Activated gamma-delta T cell treated with anti-CD3 and anti-CD28 coated beads, Interleukin-2, amount 50 U/mL, for 16 hours (primary cell): ENCODE results near the gene NHSL1.
A peak's percentile ranks its signal among the peaks of the same experiment; 100 is the strongest.

Source experiments
- DNase-seq: peaks from one replicate; pipeline ENCODE4 v3.0.0-alpha.2; 2020; ENCODE audit warnings: low read depth

The NHSL1 gene

GRCh38 chr6:138522611-138523010 is 23.3 kb upstream of the NHSL1 start:
- DNase-seq, result no peak

- no peak for DNase-seq
Observed at GRCh38 chr6:138521790-138522189, 22.5 kb upstream of the NHSL1 start.

GRCh38 chr6:138520463-138520862 is 21.2 kb upstream of the NHSL1 start:
- DNase-seq, result no peak

GRCh38 chr6:138518054-138518453 is 18.8 kb upstream of the NHSL1 start:
- no peak for DNase-seq

- DNase-seq, result peak; percentile 28
Observed at GRCh38 chr6:138517635-138518034, 18.3 kb upstream of the NHSL1 start.

- DNase-seq, result no peak
Observed at GRCh38 chr6:138515657-138516248, 16.5 kb upstream of the NHSL1 start.

- DNase-seq, result no peak
Observed at GRCh38 chr6:138514860-138515540, 15.7 kb upstream of the NHSL1 start.

GRCh38 chr6:138512609-138513008 is 13.3 kb upstream of the NHSL1 start:
- no peak for DNase-seq

GRCh38 chr6:138510093-138510492 is 10.8 kb upstream of the NHSL1 start:
- no peak for DNase-seq

GRCh38 chr6:138509371-138509770 is 10.1 kb upstream of the NHSL1 start:
- no peak for DNase-seq

GRCh38 chr6:138508676-138508988 is 9.3 kb upstream of the NHSL1 start:
- no peak for DNase-seq

GRCh38 chr6:138507977-138508675 is 8.8 kb upstream of the NHSL1 start:
- no peak for DNase-seq

- DNase-seq, result no peak
Observed at GRCh38 chr6:138504764-138505689, 5.7 kb upstream of the NHSL1 start.

- DNase-seq, result no peak
Observed at GRCh38 chr6:138503881-138504680, 4.8 kb upstream of the NHSL1 start.

GRCh38 chr6:138502546-138502945 is 3.3 kb upstream of the NHSL1 start:
- DNase-seq, result no peak

- DNase-seq, result no peak
Observed at GRCh38 chr6:138500867-138501446, 1.7 kb upstream of the NHSL1 start.

GRCh38 chr6:138500045-138500665 is 861 bp upstream of the NHSL1 start:
- no peak for DNase-seq

- no peak for DNase-seq
Observed at GRCh38 chr6:138498629-138499302, 528 bp downstream of the NHSL1 start.

- no peak for DNase-seq
Observed at GRCh38 chr6:138497286-138497685, 2.0 kb downstream of the NHSL1 start.

GRCh38 chr6:138494312-138494711 is 5.0 kb downstream of the NHSL1 start:
- DNase-seq, result no peak
